Esophagus muscularis mucosa (tissue), 3 donors: ENCODE results near the gene FKBP8.

ENCODE experiments used
- POLR2A ChIP-seq: fragments of 450-650 bp; IDR thresholded peaks from one replicate; pipeline ENCODE4 v1.6.1; 2017; ENCODE audit warnings: antibody characterized with exemption, moderate library complexity, mild to moderate bottlenecking, low read depth
- POLR2AphosphoS5 ChIP-seq, 2 donors: sonication (generic); formaldehyde crosslinking; IDR thresholded peaks; one replicate each; pipeline ENCODE4 v1.6.1; 2017; ENCODE audit warnings: antibody characterized with exemption in 2 of 2
- TF ChIP-seq, protein P1 (sequence below), 3 experiments: fragments of 200-600 bp in 2 of 3; fragments of 450-650 bp in 1 of 3; sonication (generic) in 2 of 3; IDR thresholded peaks; one replicate each; pipeline ENCODE4 v1.5.1; 2017 to 2019; ENCODE audit warnings: antibody characterized with exemption in 3 of 3, mild to moderate bottlenecking in 2 of 3, moderate library complexity in 1 of 3

DNA sequence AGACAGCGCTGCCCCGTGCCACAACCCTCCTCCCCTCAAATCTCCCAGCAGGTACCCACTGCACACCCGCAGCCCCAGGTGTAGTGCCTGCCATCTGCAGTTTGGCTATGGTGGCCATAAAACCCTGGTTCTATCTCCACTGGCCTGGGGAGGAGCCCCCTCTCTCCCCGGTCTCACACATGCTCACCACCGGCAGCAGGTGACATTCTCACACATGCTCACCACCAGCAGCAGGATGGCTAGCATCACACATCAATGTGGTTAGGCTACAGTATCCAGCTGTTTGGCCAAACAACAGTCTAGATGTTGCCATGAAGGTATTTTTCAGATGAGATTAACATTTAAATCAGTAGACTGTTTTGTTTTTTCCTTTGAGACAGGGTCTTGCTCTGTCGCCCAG is 52.6 kb downstream of the FKBP8 start:
- TF ChIP-seq, protein P1, sequence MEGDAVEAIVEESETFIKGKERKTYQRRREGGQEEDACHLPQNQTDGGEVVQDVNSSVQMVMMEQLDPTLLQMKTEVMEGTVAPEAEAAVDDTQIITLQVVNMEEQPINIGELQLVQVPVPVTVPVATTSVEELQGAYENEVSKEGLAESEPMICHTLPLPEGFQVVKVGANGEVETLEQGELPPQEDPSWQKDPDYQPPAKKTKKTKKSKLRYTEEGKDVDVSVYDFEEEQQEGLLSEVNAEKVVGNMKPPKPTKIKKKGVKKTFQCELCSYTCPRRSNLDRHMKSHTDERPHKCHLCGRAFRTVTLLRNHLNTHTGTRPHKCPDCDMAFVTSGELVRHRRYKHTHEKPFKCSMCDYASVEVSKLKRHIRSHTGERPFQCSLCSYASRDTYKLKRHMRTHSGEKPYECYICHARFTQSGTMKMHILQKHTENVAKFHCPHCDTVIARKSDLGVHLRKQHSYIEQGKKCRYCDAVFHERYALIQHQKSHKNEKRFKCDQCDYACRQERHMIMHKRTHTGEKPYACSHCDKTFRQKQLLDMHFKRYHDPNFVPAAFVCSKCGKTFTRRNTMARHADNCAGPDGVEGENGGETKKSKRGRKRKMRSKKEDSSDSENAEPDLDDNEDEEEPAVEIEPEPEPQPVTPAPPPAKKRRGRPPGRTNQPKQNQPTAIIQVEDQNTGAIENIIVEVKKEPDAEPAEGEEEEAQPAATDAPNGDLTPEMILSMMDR (IDR thresholded peaks at IDR 0.05): no peak
- TF ChIP-seq POLR2A (no peak), POLR2AphosphoS5 (IDR thresholded peaks at IDR 0.05) (no peak)
